ENCODE results near the gene IGIP.
A peak's percentile ranks its signal among the peaks of the same experiment; 100 is the strongest.

The IGIP gene

DNA sequence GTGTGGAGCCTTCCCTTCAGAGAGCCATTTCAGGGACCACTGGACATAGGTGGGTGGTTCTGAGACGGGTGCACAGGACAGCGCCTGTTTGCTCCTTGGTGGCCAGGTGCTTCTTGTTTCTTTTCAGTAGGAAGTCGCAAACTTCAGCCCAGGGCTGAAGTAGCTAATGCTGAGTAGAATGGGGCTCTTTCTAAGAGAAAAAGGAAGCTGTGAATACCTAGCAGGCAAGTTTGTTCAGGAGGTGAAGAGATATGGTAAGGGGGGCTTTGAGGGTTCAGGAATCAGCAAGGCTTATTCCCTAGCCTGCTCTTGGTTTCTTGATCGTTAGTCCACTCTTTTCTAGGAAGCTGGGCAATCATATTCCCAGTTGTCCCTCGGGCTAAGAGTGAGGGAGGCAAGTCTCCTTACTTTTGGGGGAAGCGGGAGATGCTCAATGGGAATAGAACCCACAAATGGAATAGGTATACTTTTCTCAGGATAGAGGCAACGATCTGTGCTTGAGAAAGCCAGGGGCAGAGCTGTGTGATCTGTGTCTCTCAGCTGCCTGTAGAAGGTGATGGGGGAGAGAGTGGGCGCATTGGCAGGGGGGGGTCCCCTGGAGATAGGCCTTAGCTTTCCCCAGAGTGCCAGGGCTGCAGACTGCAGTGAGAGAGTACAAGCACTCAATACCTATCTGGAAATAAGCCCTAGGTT lies 13.7 kb upstream of the IGIP start:
- no peak for DNase-seq

DNA sequence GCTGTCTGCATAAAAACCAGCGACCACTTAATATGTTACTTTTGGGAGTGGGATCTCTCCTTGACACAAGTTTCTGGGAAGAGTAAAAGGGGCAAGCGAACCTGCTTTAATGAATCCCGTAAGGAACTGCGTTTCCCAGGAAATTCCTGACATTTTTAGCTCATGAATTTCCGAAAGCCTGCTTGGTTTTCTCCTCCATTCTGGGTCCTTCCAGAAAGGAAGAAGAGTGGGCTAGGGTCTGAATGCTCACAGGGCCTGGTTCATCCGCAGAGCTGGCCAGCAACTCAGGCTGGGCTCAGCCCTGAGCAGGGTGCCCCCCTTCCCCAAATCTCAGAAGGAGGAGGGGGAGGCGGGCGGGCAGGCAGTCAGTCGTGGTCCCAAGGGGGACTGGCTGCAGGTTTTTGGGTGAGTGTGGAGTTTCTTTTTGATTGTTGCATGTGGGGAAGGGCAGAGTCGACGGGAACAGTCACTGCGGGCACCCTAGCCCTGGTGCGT lies 13.0 kb upstream of the IGIP start:
- no peak for DNase-seq

DNA sequence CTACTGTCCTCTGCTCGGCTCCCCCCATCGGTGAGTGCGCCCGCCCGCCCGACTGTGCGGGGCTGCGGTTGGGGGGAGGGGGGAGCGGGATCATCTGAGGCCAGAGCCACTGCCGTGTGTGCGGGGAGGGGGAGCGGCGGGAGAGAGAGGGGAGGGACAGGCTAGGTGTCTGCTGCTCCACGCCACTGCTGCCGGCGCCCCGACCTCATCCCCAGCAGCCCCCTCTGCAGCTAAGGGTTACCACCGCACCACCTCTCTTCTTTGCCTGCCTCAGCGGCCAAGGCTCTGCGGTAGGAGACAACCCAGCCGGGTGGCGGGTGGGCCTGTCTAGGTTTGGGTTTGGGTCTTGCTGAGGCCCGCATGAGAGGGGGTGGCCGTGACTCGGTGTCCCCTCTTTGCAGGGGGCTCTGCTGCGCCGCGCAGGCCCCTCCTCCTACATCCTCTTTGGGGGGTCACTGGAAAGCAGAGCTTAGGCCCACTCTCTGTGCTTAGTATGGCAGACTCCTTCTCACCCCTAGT lies 12.5 kb upstream of the IGIP start:
- peak in 1 of 2 donors; percentile 38 for DNase-seq

DNA sequence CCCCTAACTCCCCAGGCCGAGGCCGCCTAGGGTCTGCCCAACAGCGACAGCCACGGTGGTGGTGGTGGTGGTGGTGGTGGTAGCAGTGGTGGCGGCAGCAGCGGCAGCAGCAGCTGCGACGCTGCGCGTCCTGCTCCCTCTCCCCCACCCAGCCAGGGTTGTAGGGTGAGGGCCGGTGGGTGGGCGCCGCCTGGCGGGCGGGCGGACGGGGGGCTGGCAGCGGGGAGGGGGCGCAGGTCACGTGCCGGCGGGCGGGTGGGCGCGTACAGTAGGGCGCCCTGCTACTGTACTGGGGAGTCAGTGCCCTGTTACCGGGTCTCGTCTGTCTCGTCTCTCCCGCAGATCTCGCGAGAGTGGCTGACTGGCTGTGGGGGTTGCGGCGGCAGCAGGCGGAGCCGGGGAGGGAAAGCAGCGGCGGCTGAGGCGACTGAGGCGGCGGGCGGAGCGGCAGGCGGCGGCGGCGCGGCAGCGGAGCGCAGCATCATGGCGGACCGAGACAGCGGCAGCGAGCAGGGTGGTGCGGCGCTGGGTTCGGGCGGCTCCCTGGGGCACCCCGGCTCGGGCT lies 12.0 kb upstream of the IGIP start, which contains the start of gene PURA:
Gene PURA (plus strand): TSS at position 411 of the 565 bp plus-strand sequence. CDS start 73 bp downstream, at position 484.
- peak; percentile 97 to 98 for DNase-seq

DNA sequence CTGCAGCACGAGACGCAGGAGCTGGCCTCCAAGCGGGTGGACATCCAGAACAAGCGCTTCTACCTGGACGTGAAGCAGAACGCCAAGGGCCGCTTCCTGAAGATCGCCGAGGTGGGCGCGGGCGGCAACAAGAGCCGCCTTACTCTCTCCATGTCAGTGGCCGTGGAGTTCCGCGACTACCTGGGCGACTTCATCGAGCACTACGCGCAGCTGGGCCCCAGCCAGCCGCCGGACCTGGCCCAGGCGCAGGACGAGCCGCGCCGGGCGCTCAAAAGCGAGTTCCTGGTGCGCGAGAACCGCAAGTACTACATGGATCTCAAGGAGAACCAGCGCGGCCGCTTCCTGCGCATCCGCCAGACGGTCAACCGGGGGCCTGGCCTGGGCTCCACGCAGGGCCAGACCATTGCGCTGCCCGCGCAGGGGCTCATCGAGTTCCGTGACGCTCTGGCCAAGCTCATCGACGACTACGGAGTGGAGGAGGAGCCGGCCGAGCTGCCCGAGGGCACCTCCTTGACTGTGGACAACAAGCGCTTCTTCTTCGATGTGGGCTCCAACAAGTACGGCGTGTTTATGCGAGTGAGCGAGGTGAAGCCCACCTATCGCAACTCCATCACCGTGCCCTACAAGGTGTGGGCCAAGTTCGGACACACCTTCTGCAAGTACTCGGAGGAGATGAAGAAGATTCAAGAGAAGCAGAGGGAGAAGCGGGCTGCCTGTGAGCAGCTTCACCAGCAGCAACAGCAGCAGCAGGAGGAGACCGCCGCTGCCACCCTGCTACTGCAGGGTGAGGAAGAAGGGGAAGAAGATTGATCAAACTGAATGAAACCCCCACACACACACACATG lies 11.2 kb upstream of the IGIP start:
- DNase-seq = peak; percentile 40 to 46

DNA sequence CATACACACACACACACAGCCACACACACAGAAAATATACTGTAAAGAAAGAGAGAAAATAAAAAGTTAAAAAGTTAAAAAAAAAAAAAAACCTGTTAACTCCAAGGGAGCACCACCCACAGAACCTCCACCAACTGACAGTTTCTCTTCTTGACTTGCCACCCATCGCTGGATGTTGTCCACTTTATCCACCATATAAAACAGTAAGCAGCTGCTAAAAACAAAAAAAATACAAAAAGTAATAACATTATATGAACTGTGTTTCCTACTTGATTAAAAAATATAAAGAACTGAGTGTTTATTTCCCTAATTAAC lies 10.6 kb upstream of the IGIP start:
- DNase-seq = no peak

DNA sequence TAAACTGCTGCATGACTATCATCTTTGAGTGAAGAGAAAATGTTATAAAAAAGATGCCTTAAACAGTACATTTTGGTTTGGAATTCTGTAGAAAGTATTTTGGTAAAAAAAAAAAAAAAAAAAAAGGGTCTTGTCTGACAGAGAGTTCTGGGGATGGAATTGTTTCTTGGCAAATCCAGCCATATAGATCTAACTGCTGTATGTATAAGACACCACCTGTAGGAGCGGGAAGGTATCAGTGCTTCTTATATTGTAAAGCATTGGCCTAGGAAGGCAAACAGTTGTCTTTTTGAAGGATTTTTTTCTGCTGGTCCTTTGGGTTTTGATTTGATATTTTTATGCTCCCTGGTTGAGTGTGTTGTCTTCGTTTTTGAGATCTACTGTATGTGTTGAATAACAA lies 9.0 kb upstream of the IGIP start:
- DNase-seq = peak in 1 of 2 donors; percentile 21

DNA sequence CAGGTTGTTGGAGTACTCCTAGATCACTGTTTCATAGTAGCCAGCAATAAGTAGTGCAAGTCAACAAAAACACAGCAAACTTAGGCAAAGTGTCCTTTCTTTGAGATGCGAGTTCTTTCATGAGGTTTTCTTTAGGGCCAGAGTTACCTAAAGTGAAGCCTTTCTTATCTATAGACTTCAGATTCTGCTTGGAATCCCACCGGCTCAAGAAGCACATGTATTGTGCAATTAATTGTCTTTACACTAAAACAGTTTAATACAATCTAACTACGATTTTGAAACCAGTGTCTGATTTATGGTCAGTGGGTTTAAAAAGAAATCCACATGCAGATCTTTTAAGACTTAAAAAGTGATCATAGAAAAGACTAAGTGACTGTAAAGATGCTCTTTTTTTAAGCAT lies 8.2 kb upstream of the IGIP start:
- no peak for DNase-seq

DNA sequence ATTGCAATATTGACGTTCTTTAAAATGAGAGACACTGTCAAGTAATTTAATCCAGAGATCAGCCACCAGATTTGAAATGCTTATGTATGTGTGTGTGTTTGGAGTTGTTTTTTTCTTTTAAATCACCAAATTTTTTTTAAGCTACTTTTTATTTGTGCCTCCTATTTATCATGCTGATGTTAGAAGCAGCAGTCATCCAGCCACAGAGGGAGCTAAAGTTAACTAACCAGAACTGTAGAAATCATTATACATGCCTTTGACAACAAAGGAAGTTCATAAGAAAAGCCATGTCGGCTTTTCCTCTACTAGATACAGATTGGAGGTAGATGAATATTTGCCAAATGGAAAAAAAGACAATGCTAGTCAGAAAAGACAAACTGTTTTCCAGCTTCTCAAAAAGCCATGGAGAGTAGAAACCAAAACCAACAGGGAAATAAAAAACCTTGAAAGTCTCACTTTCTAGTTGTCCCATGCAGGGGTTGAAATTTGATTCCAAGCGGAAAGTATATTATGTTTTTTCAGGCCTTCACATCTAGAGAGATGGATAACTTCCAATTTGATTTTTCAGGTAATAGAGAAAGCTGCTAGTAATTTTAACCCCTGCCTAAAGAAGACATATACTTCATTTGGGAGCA lies 7.3 kb upstream of the IGIP start:
- DNase-seq = peak in 1 of 2 donors; percentile 24

DNA sequence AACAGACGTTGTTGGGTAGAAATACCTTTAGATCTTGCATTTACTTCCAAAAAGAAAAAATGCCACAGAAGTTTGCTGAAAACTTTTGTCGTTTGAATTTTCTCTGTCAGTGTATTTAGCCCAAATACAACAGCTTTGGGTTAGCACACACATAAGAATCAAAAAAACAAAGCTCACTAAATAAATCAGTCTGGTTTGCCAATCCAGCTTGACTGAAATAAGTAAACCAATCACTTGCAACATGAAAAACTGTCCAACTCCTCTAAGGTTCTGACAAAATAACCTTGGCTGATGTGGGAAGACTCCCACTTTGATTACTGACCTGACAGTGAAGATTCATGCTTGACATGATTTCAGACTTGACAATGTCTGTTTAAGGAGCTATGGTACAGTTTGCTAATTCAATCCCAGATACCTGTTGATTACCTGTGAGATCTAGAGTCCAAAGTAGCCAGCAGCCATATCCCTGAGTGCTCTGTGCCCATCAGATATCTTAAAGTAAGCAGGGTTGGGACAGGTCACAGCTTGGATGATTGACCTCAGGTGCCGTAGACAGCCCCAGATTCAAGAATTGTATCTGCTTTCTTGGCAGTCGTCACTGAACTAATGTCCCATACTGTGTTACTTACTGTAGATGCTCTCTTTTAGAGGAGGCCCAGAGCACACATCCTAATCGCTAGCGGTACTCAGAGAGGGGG lies 727 bp downstream of the IGIP start:
- DNase-seq = no peak

DNA sequence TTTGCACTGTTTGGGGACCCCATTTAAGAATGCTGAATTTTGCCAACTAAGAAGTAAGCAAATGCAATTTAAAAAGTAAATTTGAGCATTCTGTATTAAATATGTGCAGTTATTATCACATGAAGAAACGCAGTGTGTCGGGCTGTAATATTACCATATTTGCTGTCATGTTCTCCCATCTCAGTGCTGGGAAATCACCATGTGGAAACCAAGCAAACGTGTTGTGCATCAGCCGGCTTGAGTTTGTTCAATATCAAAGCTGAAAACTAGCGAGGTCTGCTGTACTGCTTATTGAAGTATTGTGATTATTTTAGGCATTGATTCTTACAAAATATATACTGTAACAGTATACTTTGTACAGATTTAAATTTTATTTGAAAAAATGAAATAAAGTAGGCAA lies 2.6 kb downstream of the IGIP start:
- no peak for DNase-seq

DNA sequence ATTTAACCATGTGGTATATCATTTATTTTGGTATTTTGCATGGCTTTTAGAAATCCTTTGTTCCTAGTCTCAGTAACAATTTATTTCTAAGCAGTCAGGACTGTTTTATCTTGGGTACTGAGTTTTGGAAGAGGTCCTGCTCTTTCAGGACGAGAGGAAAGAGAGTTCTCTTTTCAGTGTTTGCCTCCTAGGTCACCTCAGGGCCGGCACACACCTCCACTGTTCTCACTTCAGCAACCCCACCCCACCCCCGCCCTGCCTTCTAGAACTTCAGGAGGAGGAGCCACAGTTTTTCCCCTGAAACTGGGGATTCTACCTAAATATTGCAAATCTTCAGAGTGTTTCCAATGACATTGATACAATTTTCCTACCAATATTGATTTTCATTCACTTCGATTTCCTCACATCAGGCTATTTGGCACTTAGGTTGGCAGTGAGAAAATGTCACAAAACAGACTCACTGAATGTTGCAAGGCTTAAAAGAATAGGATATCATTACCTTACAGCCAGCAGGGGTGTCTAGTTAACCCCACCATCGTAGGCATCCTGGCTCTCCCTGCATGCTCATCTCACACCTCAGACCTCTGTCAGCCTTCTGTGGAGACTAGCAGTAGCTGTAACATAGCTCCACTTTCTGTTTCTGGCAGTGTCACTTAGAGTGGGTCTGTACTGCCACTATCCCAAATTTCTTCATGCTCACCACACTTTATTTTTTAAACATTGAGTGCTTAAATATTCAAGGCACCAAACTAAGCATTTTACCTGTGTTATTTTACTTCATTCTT lies 5.4 kb downstream of the IGIP start:
- DNase-seq = no peak

DNA sequence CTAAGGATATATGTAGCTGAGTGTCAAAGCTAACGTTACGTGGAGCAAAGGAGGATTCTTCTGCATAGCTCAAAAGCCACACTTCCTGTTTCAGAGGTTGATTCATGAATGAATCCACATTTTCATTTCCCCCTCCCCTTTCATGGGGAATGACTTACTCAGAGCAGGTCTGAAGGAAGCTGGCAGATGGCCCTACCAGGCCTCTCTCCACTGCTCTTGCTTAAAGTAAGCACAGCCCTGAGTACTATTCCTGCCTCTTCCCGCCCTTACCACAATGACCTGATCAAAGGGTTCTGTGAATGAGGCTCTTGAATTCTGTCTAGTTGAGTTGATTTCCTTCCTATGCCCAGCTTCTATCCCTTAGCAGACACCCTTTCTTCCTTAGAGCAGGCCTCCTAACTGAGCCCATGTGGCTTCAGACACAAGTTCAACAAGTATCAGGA lies 6.3 kb downstream of the IGIP start:
- no peak for DNase-seq

DNA sequence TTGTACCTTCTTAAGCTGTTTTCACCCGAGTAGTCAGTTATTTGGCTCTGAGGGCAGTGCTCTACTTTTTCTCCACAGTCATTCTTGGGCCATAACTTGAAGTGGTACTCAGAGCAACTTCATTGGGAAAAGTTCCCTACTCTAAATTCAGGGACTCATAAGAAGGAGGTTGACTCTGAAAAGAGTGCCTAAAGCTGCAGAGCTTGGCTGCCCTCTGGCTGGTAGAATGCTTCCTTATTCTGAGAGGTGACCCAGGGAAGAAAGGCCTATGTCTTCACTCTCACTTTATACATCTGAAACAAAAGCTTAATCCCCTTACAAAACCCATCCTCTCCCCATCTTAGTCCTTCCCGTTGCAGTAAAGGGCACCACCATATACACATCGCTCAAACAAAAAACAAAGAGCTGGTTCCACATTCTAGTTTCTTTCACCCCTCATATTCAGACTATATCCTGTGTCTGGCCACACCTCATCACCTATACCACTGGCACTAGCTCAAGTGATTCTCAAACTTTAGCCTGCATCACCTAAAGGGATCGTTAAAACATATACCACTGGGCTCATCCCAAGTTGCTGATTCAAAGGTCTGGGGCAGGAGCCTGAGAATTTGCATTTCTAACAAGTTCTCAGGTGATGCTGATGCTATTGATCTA lies 7.9 kb downstream of the IGIP start:
- no peak for DNase-seq

DNA sequence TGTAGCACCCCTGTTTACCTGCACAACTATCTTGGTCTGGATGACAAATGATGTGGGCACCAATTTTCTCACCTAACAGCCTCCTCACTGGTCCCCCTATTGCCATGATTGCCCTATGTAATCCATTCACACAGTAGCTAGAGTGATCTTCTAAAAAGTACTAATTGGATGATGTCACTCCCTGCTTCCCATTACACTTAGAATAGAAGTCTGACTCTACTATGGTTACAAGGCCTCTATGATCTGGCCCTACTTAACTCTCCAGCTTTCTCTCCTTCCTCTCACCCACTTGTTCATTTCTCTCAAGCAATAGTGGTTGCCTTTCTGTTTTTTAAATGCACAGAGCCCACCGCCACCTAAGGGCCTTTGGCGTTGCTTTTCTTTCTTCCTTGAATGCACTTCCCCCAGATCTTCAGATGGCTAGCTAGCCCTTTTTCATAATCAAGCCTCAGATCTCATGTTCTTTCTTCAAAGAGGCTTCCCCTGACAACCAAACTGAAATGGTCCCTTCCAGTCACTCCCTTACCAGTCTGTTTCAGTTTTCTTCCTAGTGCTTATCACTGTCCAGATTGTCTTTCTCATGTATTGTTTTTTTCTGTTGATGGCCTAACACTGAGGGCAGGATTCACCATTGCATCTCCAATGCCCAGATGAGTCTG lies 8.7 kb downstream of the IGIP start:
- no peak for DNase-seq

DNA sequence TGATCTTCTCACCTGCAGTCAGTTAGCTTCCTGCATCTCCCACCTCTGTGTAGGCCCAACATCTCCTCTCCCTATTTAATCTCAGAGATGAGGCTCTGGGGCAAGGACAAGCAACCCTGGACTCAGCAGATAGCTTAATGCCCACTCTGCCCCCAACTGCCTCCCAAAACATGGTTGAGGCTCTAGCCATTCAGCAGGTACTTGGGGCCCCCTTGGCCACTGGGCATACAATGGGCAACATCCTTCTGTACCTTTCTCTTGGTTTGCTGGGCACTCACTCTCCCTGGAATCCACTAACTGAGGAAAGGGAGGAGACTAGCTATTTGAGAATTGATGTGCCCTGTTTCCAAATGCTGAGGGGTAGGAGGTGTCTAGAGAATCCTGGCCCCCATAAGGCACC lies 9.4 kb downstream of the IGIP start:
- no peak for DNase-seq

DNA sequence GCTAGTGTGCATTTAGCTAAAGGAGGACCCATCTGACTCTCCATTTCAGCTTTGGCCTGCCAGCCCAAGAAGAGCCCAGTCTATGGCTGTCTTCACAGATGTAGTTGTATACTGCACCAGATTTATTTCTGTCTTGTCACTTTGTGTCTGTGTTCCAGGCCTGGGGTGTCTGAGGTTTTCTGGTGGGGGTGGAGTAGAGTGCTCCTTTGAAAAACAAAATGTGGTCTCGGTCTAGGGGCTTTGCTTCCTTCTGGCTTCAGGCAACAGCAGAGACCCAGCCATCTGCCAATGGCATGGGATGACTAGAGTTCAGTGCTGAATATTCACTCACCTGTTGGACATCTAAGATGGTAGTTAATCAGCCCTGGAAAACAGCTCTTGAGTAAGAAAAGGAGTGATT lies 10.9 kb downstream of the IGIP start:
- DNase-seq = no peak

DNA sequence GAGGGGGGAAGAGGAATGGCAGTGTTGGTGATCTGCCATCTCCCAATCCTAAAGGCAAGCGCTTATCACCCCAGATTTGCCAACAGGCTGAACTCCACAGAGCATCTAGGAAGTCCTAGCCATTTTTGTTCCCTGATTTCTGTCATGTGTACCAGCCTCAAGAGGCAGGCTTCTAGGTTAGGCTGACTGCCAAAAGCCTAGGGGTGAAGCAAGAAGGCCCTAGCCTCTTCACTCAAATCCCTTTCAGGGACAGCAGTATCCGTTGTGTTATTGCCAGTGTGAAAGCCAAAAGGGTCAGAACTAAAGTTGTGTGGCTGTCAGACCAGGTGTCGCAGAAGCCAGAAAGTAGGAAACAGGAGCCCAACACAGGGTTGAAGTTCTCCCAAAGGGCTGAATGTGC lies 14.7 kb downstream of the IGIP start:
- no peak for DNase-seq

DNA sequence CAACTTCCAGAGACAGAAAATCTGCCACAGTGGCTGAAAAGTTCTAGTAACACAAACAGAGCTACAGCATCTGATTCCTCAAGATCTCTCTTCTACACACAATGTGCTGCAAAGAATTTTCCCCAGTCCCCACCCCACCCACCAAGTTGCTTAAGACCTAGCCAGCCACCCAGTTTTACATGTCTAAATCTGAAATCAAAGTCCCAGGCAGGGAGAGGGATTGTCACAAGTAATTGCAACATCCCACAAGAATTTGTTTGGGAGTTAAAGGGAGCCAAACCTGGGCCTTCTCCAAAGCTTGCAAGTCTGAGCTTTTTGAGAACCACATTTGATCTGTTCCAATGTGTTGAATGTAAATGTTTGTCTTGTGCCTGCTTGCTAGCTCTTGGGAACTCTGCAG lies 15.5 kb downstream of the IGIP start:
- DNase-seq = no peak

DNA sequence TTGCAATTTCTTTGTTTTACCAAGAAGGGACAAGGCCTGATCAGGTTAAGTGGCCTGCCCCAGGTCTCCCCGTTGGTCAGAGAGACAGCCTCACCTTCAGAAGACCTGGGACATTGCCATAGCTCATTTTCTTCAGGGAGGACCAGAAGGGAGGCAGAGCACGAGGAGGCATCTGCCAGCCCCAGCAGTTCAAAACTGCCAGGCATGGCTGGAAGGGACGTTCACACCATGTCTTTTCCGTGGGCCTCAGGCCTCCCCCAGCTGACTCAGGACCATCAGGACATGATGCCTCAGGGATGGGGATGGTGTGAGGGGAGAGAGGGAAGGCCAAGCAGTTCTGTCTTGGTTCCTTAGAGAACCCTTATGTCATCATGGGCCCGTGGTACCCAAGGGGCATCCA lies 16.5 kb downstream of the IGIP start:
- DNase-seq = no peak

DNA sequence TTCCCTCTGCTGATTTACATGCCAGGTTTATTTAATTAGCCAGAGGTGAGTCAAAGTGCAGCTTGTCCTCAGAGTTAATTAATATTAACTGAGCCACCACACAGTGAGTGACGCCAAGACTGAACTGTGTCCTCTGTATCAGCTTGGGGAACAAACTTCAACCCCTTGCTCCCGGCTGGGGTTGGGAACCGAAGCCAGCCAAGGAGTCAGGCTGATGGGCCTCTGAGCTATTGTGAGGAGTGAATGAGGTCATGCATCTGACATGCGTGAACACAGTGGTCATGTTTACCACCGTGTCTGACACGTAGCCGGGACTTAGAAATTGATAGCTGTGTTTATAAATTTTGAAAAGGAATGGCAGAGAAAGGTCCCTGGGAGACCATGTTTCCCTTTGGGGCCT lies 17.1 kb downstream of the IGIP start:
- DNase-seq = no peak
